Activated T-cell treated with anti-CD3 and anti-CD28 coated beads, Interleukin-2, amount 50 U/mL, for 72 hours (primary cell): ENCODE measurements around the gene PIGT. TPM values are rescaled to one million over a fixed set of nuclear protein-coding genes. Genes with fewer than 3 reads are reported as not detected.
"Not testable (repeated sequence)": the region's sequence is repeated elsewhere in the genome, so short reads cannot be mapped to it uniquely, and the experiment has no call there.

Experiments used
- ATAC-seq, 2 donors: fragments of 150-1000 bp; cut with Tn5 transposase; replicated peaks in 1 of 2; 2 replicates each; pipeline ENCODE4 v1.10.0; 2021; ENCODE audit warnings: moderate library complexity in 2 of 2, mild to moderate bottlenecking in 1 of 2
- DNase-seq, 2 donors: peaks; one replicate each; pipeline ENCODE4 v3.0.0; 2021 to 2022; ENCODE audit warnings: mixed read lengths in 1 of 2
- H3K27ac Mint-ChIP-seq: one replicate; pipeline ENCODE4 v1.8.0; 2022; ENCODE audit warnings: mild to moderate bottlenecking, moderate library complexity, mixed read lengths
- H3K27me3 Mint-ChIP-seq: one replicate; pipeline ENCODE4 v1.8.0; 2022; ENCODE audit warnings: low read depth, mixed read lengths
- H3K36me3 Mint-ChIP-seq, 2 donors: one replicate each; pipeline ENCODE4 v1.8.0; 2022; ENCODE audit warnings: mixed read lengths in 2 of 2, mild to moderate bottlenecking in 1 of 2; ENCODE audit not compliant: insufficient read depth in 2 of 2
- H3K4me1 Mint-ChIP-seq: one replicate; pipeline ENCODE4 v1.8.0; 2022; ENCODE audit warnings: low read depth, mixed read lengths
- H3K4me3 Mint-ChIP-seq, 2 donors: one replicate each; pipeline ENCODE4 v1.8.0; 2022; ENCODE audit warnings: mild to moderate bottlenecking in 2 of 2, mixed read lengths in 2 of 2, moderate library complexity in 2 of 2
- H3K9me3 Mint-ChIP-seq, 2 donors: one replicate each; pipeline ENCODE4 v1.8.0; 2022; ENCODE audit warnings: mixed read lengths in 2 of 2
- total RNA-seq, 2 donors: library from RNA; stranded (reverse); gene quantifications; one replicate each; pipeline ENCODE4 v1.2.3, GENCODE V29; 2022

Gene PIGT
- total RNA-seq, 2 donors from 2014 or later, result 60.4 to 63.7 TPM

DNA sequence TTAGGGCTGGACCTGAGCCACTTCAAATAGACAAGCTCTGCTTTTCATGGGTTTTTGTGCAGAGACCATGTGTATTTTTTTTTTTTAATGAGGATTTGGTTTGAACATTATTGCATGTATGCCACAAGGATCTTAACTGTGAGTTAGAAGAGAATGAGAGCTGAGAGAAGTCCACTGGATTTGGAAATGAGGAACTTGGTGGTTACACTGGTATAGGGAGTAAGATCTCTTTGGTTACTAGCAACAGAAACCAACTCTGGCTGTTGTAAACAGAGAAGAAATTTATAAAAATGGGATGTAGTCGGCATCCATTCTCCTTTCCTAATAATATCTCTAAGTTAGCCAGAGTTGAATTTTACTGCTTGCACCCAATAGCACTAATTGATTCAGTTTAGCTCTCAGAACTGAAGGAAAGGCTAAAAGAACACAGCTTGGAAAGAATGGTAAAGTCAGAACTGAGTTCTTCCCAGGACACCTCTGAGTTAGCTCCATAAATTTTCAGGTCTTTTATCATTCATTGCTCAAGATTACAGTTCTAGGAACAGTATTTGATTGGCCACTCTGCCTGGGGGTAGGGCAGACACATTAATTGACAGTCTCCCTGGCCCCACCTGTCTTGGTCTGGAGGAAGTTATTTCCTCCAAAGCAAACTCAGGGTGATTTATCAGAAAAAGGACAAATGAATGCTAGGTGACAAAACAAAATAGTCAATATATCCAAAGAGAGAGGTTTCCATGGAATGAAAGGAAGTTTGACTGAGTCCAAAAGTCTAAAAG is 49.7 kb downstream of the PIGT start:
- Mint-ChIP-seq H3K9me3 (no peaks in the 10 kb centered on the region), H3K36me3 (no peaks in the 10 kb centered on the region), H3K4me1 (no peaks in the 10 kb centered on the region), H3K27me3 (peaks cover 6% of the 10 kb centered on the region), H3K27ac (no peak overlapping the region), H3K4me3 (no peak overlapping the region)
- ATAC-seq, result no peak
- DNase-seq, result no peak

DNA sequence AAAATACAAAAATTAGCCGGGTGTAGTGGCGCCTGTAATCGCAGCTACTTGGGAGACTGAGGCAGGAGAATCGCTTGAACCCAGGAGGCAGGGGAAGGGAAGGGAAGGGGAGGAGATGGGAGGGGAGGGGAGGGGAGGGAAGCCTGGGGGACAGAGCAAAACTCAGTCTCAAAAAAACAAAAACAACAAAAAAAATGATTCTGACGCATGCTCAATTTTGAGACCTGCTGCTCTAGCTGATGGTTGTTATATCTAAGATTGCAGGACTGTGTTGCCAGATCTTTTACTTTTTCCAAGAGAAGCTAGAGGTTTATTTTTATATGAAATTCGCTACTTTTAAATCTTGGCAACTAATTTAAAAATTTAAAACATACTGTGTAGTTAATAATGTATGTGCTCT is 51.2 kb downstream of the PIGT start:
- Mint-ChIP-seq H3K36me3 (no peaks in the 10 kb centered on the region), H3K9me3 (no peaks in the 10 kb centered on the region), H3K4me1 (no peaks in the 10 kb centered on the region), H3K27me3 (peaks cover 16% of the 10 kb centered on the region), H3K27ac (no peak overlapping the region), H3K4me3 (no peak overlapping the region)
- no peak for DNase-seq
- ATAC-seq, result no peak

DNA sequence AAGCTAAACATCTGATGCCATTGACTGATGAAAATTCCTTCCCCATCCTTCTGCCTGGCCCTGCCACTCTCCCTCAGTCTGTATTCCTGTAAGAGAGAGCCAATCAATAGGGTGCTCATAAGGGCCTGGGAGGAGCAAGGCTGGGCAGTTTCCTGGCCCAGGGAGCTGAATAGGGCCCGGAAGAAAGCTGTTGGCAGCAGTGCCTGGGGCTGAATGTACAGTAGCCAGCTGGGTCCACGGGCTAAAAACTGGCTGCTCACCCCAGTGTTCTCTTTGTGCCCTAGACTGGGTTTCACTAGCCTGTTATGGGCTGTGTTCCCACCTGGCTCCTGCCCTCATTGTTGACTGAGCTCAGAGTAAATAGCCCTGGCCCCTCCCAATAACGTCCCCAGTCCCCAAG is 51.9 kb downstream of the PIGT start:
- Mint-ChIP-seq H3K27me3 (peaks cover 16% of the 10 kb centered on the region), H3K9me3 (no peaks in the 10 kb centered on the region), H3K36me3 (no peaks in the 10 kb centered on the region), H3K4me1 (no peaks in the 10 kb centered on the region), H3K4me3 (no peak overlapping the region), H3K27ac (no peak overlapping the region)
- no peak for DNase-seq
- ATAC-seq, result no peak

DNA sequence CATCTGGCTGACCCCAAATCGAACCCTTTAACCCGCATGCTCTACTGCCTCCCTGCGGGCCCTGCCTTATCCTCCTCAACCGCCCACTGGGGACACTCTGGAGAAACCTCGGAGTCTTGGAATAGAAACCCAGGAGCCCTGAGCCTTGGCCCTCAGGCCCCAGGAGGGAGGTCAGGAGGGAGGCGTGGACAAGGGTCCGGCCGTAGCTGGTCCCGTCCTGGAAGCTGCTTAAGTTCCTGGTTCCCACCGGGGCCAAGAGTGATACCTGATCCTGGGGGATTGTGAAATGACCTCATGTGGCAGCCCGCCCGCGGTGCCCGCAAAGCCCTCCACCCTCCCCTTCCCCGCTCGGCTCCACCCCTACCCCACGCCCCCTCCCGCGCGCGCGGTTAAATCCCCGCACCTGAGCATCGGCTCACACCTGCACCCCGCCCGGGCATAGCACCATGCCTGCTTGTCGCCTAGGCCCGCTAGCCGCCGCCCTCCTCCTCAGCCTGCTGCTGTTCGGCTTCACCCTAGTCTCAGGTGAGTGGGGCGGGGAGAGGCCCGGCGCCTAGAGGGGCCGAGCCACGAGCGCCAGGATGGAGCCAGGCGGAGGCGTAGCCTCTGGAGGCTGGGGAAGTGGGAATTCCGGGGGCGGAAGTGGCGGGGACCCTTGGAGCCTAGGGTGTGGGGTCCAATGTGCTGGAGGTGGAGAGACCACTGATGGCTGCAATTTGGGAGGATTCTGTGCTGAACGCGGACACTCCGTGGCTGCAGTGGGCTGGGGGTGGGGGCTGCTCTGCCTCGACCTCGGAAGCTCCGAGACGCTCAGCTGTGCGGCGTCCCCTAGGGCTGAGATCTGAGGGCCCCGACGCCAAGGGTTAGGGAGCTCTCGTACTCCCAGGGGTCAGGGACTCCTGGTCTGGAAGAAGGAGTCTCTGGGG is 53.7 kb downstream of the PIGT start, which contains the start of gene WFDC2:
WFDC2 (plus strand) TSS at position 418 of the 926 bp plus-strand sequence; CDS start at position 447, 29 bp downstream.
- H3K9me3 Mint-ChIP-seq, result no peaks in the 10 kb centered on the region
- ATAC-seq (peak; percentile 43), DNase-seq (peak; percentile 8 to 10)
- H3K27me3 Mint-ChIP-seq, result peaks cover 16% of the 10 kb centered on the region
- no peaks in the 10 kb centered on the region for H3K4me1 Mint-ChIP-seq
- H3K27ac Mint-ChIP-seq, result no peak within 1 kb of the TSS
- H3K4me3 Mint-ChIP-seq, result peak within 1 kb of the TSS; percentile 68 to 73
- no peaks in the 10 kb centered on the region for H3K36me3 Mint-ChIP-seq

DNA sequence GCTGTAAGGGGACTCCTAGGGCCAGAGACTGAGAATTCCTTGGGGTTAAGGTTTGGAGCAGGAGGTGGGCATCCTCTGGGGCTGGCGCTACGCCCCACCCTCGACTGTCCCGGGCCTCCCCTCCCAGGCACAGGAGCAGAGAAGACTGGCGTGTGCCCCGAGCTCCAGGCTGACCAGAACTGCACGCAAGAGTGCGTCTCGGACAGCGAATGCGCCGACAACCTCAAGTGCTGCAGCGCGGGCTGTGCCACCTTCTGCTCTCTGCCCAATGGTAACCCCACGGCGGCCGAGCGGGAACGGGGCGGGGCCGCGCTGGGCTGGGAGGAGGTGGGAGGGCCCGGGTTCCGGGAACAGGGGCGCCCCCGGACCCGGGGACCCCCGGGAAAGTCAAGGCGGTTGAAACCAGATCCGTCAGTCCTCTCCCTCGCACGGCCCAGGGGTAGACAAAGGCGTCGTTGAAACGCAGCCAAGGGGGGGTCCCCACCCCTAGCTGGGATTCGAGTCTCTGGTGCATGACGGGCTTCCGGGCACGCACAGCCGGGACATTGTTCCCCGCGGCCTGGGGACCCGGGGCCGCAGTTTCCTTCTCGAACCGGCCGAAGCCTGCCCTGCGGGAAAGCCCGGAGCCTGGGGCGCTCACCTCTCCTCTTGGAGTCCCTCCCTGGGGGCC is 54.5 kb downstream of the PIGT start:
- Mint-ChIP-seq H3K36me3 (no peaks in the 10 kb centered on the region), H3K27me3 (peaks cover 16% of the 10 kb centered on the region), H3K27ac (no peak overlapping the region), H3K4me1 (no peaks in the 10 kb centered on the region), H3K4me3 (peak overlapping the region; percentile 68 to 73), H3K9me3 (no peaks in the 10 kb centered on the region)
- ATAC-seq, result peak; percentile 84 to 85
- DNase-seq, result peak; percentile 47 to 53

DNA sequence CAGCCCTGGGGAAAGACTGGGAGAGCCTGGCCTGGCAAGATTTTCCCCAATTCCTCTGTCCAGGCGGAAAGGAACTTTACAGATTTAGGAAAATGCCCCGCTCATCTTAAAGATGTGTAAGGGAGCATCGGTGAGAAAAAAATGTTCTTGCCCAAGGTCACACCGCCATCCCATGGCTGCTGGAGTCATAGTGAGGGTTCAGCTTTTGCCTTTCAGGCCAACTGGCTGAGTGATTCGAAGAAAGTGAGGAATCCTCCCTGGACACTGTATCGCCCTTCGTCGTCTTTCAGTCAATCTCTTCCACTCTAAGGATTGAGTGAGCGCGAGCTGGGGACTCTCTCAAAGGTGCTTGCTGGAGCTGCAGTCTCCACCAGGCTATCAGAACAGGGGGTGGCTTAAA is 55.0 kb downstream of the PIGT start:
- Mint-ChIP-seq H3K9me3 (no peaks in the 10 kb centered on the region), H3K4me1 (no peaks in the 10 kb centered on the region), H3K36me3 (no peaks in the 10 kb centered on the region), H3K4me3 (peak overlapping the region; percentile 68 to 73), H3K27me3 (peaks cover 16% of the 10 kb centered on the region), H3K27ac (no peak overlapping the region)
- peak; percentile 22 to 32 for ATAC-seq
- peak in 1 of 2 donors; percentile 8 for DNase-seq

DNA sequence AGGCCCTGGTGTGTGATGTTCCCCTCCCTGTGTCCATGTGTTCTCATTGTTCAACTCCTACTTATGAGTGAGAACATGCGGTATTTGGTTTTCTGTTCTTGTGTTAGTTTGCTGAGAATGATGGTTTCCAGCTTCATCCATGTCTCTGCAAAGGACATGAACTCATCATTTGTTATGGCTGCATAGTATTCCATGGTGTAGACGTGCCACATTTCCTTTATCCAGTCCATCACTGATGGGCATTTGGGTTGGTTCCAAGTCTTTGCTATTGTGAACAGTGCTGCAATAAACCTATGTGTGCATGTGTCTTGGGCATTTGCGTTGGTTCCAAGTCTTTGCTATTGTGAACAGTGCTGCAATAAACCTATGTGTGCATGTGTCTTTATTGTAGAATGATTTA is 56.3 kb downstream of the PIGT start:
- not testable (repeated sequence) for H3K9me3 Mint-ChIP-seq, H3K4me1 Mint-ChIP-seq, DNase-seq, H3K27ac Mint-ChIP-seq, ATAC-seq, H3K36me3 Mint-ChIP-seq, H3K4me3 Mint-ChIP-seq
- peaks cover 16% of the 10 kb centered on the region for H3K27me3 Mint-ChIP-seq

Other genes starting within 250 kb of the PIGT start
- not detected for gene PI3, start 241.2 kb upstream of the PIGT start, total RNA-seq
- not detected for gene SEMG1, start 209.1 kb upstream of the PIGT start, total RNA-seq
- not detected for gene SEMG2, start 194.8 kb upstream of the PIGT start, total RNA-seq
- gene SLPI, start 161.6 kb upstream of the PIGT start, total RNA-seq, result not detected
- not detected for gene RBPJL, start 109.3 kb upstream of the PIGT start, total RNA-seq
- 1 to 10 TPM; 3.5 to 5.1 TPM for gene MATN4, start 107.8 kb upstream of the PIGT start, total RNA-seq
- 10 to 100 TPM; 37.7 to 51.1 TPM for gene SDC4, start 67.7 kb upstream of the PIGT start, total RNA-seq
- gene SYS1, start 53.0 kb upstream of the PIGT start, total RNA-seq, result 10 to 100 TPM; 35.4 to 38.8 TPM
- under 1 TPM; 0.67 to 0.83 TPM for gene TP53TG5, start 37.8 kb upstream of the PIGT start, total RNA-seq
- gene DBNDD2, start 7.9 kb upstream of the PIGT start, total RNA-seq, result 10 to 100 TPM; 28.7 to 43.4 TPM
- gene WFDC2, start 53.6 kb downstream of the PIGT start, total RNA-seq, result 1 to 10 TPM; 1.2 to 1.8 TPM
- not detected for gene SPINT3, start 99.5 kb downstream of the PIGT start, total RNA-seq
- not detected for gene WFDC6, start 123.3 kb downstream of the PIGT start, total RNA-seq
- gene EPPIN, start 131.3 kb downstream of the PIGT start, total RNA-seq, result not detected
- gene WFDC8, start 163.1 kb downstream of the PIGT start, total RNA-seq, result not detected
- not detected for gene WFDC10A, start 213.6 kb downstream of the PIGT start, total RNA-seq
- gene WFDC9, start 215.1 kb downstream of the PIGT start, total RNA-seq, result not detected